OCI-LY3 (cell line): ENCODE results near the gene AGBL4.
"Not testable (repeated sequence)": the region's sequence is repeated elsewhere in the genome, so short reads cannot be mapped to it uniquely, and the experiment has no call there.

Source experiments
- H2AFZ ChIP-seq: fragments of 200-600, 300-600 bp; shearing (Covaris generic); 2 replicates; pipeline ENCODE4 v1.6.0; 2014; ENCODE audit warnings: antibody characterized with exemption, low read depth, low read length
- H3K27ac ChIP-seq: fragments of 200-600, 300-600 bp; sonication (generic); 2 replicates; pipeline ENCODE4 v1.5.1; 2014; ENCODE audit warnings: mild to moderate bottlenecking, low read length, moderate library complexity, mixed read lengths
- H3K27me3 ChIP-seq: fragments of 200-600, 300-600 bp; sonication (generic); 2 replicates; pipeline ENCODE4 v1.6.1; 2014; ENCODE audit warnings: low read depth, low read length, mixed read lengths
- H3K36me3 ChIP-seq: fragments of 200-600, 300-600 bp; sonication (generic); replicated peaks from 2 replicates; pipeline ENCODE3; 2014; ENCODE audit warnings: low read depth, low read length, mixed read lengths
- H3K4me1 ChIP-seq: fragments of 300-600, 200-600 bp; sonication (generic); 2 replicates; pipeline ENCODE4 v1.6.1; 2014; ENCODE audit warnings: low read length, mixed read lengths
- H3K4me2 ChIP-seq: fragments of 200-600, 300-600 bp; sonication (generic); 2 replicates; pipeline ENCODE4 v1.6.1; 2014; ENCODE audit warnings: low read length, mixed read lengths
- H3K4me3 ChIP-seq: fragments of 300-600, 200-600 bp; sonication (generic); 2 replicates; pipeline ENCODE4 v1.5.1; 2014; ENCODE audit warnings: antibody characterized with exemption, mild to moderate bottlenecking, low read length, moderate library complexity
- H3K79me2 ChIP-seq: fragments of 300-600, 200-600 bp; shearing (Covaris generic); 2 replicates; pipeline ENCODE4 v1.6.1; 2014; ENCODE audit warnings: mild to moderate bottlenecking, low read length, mixed read lengths
- H3K9ac ChIP-seq: fragments of 300-600, 200-600 bp; shearing (Covaris generic); 2 replicates; pipeline ENCODE4 v1.6.0; 2014; ENCODE audit warnings: mild to moderate bottlenecking, low read length, moderate library complexity
- H3K9me3 ChIP-seq: fragments of 200-600, 300-600 bp; shearing (Covaris generic); 2 replicates; pipeline ENCODE4 v1.6.1; 2014; ENCODE audit warnings: low read length, mixed read lengths; ENCODE audit not compliant: insufficient read depth
- H4K20me1 ChIP-seq: fragments of 200-600, 300-600 bp; sonication (generic); 2 replicates; pipeline ENCODE4 v1.6.1; 2016; ENCODE audit warnings: low read length, mixed read lengths; ENCODE audit not compliant: insufficient read depth
- EZH2phosphoT487 ChIP-seq: fragments of 200-600 bp; shearing (Covaris generic); IDR thresholded peaks from 2 replicates; pipeline ENCODE4 v1.6.1; 2018; ENCODE audit warnings: antibody characterized with exemption, mixed run types, low read depth
- TF ChIP-seq, protein P1 (sequence below): fragments of 200-600, 300-600 bp; sonication (generic); IDR thresholded peaks from 2 replicates; pipeline ENCODE4 v1.5.1; 2014; ENCODE audit warnings: antibody characterized with exemption, low read length, low read depth

The AGBL4 gene

DNA sequence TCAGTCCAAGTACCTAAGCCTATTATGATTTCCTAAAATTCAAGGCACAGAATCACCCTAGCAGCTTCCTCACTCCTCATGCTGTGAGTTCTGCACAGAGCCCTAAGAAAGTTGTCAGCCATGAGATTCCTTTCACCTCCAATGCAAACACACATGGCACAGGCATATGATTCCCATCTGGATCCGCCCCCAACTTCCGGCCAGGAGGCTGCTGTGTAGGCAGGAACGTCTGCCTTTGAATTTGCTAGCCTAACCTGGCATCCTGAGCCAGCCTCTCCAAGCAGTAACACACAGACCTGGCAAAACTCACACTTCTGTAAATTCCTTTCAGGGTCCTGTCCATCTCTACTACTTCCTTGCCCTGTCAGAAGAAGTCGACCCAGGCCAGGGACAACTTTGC, 726.0 kb downstream of the AGBL4 start:
- Histone ChIP-seq H3K4me2 (no peak overlapping the region), H3K36me3 (no peaks in the 10 kb centered on the region), H3K4me1 (no peaks in the 10 kb centered on the region), H3K4me3 (no peak overlapping the region), H3K9ac (no peak overlapping the region), H3K79me2 (no peaks in the 10 kb centered on the region), H3K27ac (no peak overlapping the region), H2AFZ (no peak overlapping the region), H3K9me3 (no peaks in the 10 kb centered on the region), H4K20me1 (no peaks in the 10 kb centered on the region), H3K27me3 (no peaks in the 10 kb centered on the region)
- TF ChIP-seq EZH2phosphoT487 = no peak
- TF ChIP-seq, protein P1, sequence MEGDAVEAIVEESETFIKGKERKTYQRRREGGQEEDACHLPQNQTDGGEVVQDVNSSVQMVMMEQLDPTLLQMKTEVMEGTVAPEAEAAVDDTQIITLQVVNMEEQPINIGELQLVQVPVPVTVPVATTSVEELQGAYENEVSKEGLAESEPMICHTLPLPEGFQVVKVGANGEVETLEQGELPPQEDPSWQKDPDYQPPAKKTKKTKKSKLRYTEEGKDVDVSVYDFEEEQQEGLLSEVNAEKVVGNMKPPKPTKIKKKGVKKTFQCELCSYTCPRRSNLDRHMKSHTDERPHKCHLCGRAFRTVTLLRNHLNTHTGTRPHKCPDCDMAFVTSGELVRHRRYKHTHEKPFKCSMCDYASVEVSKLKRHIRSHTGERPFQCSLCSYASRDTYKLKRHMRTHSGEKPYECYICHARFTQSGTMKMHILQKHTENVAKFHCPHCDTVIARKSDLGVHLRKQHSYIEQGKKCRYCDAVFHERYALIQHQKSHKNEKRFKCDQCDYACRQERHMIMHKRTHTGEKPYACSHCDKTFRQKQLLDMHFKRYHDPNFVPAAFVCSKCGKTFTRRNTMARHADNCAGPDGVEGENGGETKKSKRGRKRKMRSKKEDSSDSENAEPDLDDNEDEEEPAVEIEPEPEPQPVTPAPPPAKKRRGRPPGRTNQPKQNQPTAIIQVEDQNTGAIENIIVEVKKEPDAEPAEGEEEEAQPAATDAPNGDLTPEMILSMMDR = no peak

DNA sequence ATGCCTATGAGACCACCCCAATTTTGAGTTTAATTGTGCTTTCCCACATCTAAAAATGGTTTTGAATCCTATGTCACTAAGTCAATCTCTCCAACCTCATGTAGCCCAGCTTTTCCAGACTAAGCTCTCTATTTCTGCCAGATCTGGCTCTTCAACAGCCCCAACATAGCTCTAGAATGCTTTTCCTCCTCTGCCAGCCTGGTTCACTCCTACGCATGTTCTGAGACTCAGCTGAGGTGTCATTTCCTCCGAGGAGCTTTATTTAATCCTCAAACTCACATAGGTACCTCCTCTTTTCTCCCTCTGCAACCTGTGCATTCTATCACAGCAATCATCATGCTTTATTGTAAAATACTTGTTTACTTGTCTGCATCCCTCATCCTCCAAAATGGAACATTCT, 729.2 kb downstream of the AGBL4 start:
- no peak overlapping the region for H2AFZ ChIP-seq
- no peak overlapping the region for H3K4me3 ChIP-seq
- H3K9me3 ChIP-seq = no peaks in the 10 kb centered on the region
- no peaks in the 10 kb centered on the region for H3K4me1 ChIP-seq
- H3K27me3 ChIP-seq = no peaks in the 10 kb centered on the region
- H4K20me1 ChIP-seq = no peaks in the 10 kb centered on the region
- no peak overlapping the region for H3K4me2 ChIP-seq
- TF ChIP-seq, protein P1 = no peak
- no peak for TF ChIP-seq EZH2phosphoT487
- H3K79me2 ChIP-seq = no peaks in the 10 kb centered on the region
- no peak overlapping the region for H3K9ac ChIP-seq
- H3K36me3 ChIP-seq = no peaks in the 10 kb centered on the region
- no peak overlapping the region for H3K27ac ChIP-seq

DNA sequence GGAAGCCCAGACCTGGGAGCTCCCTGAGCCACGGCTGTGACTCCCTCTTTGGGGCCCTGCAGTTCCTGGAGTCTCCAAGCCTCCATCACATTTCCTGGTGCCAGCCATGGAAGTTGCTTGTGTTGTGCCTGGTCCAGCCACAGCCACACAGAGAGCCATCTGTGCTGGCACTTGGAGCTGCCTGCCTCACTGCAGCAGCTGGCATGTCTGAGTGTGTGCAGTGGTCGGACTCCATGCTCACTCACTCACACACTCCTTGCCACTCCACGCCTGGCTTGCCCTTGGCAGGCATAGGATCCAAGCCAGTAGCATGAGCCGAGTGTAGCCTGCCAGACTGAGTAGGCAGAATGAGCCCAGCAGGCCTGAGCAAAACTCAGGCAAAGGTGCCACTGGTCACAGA, 730.7 kb downstream of the AGBL4 start:
- H3K27me3 ChIP-seq = no peaks in the 10 kb centered on the region
- no peak for TF ChIP-seq EZH2phosphoT487
- TF ChIP-seq, protein P1 = no peak
- H3K4me2 ChIP-seq = no peak overlapping the region
- no peak overlapping the region for H3K27ac ChIP-seq
- H3K4me3 ChIP-seq = no peak overlapping the region
- H3K9ac ChIP-seq = no peak overlapping the region
- no peaks in the 10 kb centered on the region for H3K9me3 ChIP-seq
- no peak overlapping the region for H2AFZ ChIP-seq
- H4K20me1 ChIP-seq = no peaks in the 10 kb centered on the region
- H3K36me3 ChIP-seq = no peaks in the 10 kb centered on the region
- no peaks in the 10 kb centered on the region for H3K79me2 ChIP-seq
- no peaks in the 10 kb centered on the region for H3K4me1 ChIP-seq

DNA sequence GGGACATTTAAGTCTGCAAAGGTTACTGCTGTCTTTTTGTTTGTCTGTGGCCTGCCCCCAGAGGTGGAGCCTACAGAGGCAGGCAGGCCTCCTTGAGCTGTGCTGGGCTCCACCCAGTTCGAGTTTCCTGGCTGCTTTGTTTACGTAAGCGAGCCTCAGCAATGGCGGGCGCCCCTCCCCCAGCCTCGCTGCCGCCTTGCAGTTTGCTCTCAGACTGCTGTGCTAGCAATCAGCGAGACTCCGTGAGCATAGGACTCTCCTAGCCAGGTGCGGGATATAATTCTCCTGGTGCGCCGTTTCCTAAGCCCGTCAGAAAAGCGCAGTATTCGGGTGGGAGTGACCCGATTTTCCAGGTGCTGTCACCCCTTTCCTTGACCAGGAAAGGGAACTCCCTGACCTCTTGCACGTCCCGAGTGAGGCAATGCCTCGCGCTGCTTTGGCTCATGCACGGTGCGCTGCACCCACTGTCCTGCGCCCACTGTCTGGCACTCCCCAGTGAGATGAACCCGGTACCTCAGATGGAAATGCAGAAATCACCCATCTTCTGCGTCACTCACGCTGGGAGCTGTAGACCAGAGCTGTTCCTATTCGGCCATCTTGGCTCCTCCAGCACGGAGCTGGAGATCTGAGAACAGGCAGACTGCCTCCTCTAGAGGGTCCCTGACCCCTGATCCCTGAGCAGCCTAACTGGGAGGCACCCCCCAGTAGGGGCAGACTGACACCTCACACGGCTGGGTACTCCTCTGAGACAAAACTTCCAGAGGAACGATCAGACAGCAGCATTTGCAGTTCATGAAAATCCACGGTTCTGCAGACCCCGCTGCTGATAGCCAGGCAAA, 766.3 kb downstream of the AGBL4 start:
- H2AFZ ChIP-seq, H3K36me3 ChIP-seq, H3K9ac ChIP-seq, H4K20me1 ChIP-seq, H3K27ac ChIP-seq, H3K4me1 ChIP-seq, H3K9me3 ChIP-seq, H3K27me3 ChIP-seq, H3K79me2 ChIP-seq, H3K4me3 ChIP-seq, H3K4me2 ChIP-seq: not testable (repeated sequence)
